Neutrophil (primary cell): ENCODE results near the gene ASB17.

Experiments
- H3K27ac ChIP-seq: fragments of 200-600 bp; sonication (generic); 2 replicates; pipeline ENCODE4 v1.5.1; 2016; ENCODE audit warnings: mild to moderate bottlenecking, moderate library complexity
- H3K27me3 ChIP-seq: fragments of 200-600 bp; sonication (generic); 2 replicates; pipeline ENCODE4 v1.6.0; 2016; ENCODE audit warnings: mild to moderate bottlenecking
- H3K36me3 ChIP-seq: fragments of 200-600 bp; sonication (generic); 2 replicates; pipeline ENCODE4 v1.5.1; 2017
- H3K4me1 ChIP-seq, 2 experiments: fragments of 200-600 bp in 1 of 2; sonication (generic) in 1 of 2; 1 replicate in 1 of 2; 2 replicates in 1 of 2; pipeline versions ENCODE4 v1.5.1 to v1.6.1; 2013 to 2016; ENCODE audit warnings: low read depth in 1 of 2, low read length in 1 of 2, mild to moderate bottlenecking in 1 of 2, moderate library complexity in 1 of 2; ENCODE audit not compliant: control insufficient read depth in 1 of 2, insufficient read depth in 1 of 2
- H3K4me3 ChIP-seq, 2 experiments: fragments of 200-600 bp in 1 of 2; sonication (generic) in 1 of 2; 1 replicate in 1 of 2; 2 replicates in 1 of 2; pipeline ENCODE4 v1.5.1; 2013 to 2016; ENCODE audit warnings: low read depth in 1 of 2, low read length in 1 of 2, mild to moderate bottlenecking in 1 of 2, moderate library complexity in 1 of 2
- H3K9me3 ChIP-seq: fragments of 200-600 bp; sonication (generic); 2 replicates; pipeline ENCODE4 v1.5.1; 2016
- CTCF ChIP-seq: fragments of 200-600 bp; sonication (generic); IDR thresholded peaks from 2 replicates; pipeline ENCODE4 v1.5.1; 2016; ENCODE audit warnings: antibody characterized with exemption

The ASB17 gene

GRCh38 chr1:75932304-75932703 is at the start of gene ASB17:
Gene ASB17, minus strand, starts transcription at chr1:75932404. Its CDS starts 113 bp downstream, at chr1:75932291.
- Histone ChIP-seq H3K36me3 (no peaks in the 10 kb centered on the region), H3K27ac (no peak within 1 kb of the TSS), H3K4me1 (no peaks in the 10 kb centered on the region), H3K9me3 (no peaks in the 10 kb centered on the region), H3K27me3 (no peaks in the 10 kb centered on the region), H3K4me3 (no peak within 1 kb of the TSS)
- TF ChIP-seq CTCF: no peak

GRCh38 chr1:75980972-75981897 is 49.0 kb upstream of the ASB17 start:
- Histone ChIP-seq H3K36me3 (no peaks in the 10 kb centered on the region), H3K4me3 (no peak overlapping the region), H3K27ac (no peak overlapping the region), H3K9me3 (no peaks in the 10 kb centered on the region), H3K4me1 (no peaks in the 10 kb centered on the region), H3K27me3 (no peaks in the 10 kb centered on the region)
- no peak for TF ChIP-seq CTCF

- H3K9me3 ChIP-seq: no peaks in the 10 kb centered on the region
- H3K27ac ChIP-seq: no peak overlapping the region
- no peak overlapping the region for H3K4me3 ChIP-seq
- H3K27me3 ChIP-seq: no peaks in the 10 kb centered on the region
- no peaks in the 10 kb centered on the region for H3K36me3 ChIP-seq
- TF ChIP-seq CTCF: no peak
- H3K4me1 ChIP-seq: no peaks in the 10 kb centered on the region
These were observed 38.4 kb upstream of the ASB17 start for GRCh38 chr1:75970631-75971030.

GRCh38 chr1:75969550-75969949 is 37.3 kb upstream of the ASB17 start:
- H3K4me1 ChIP-seq: no peaks in the 10 kb centered on the region
- H3K36me3 ChIP-seq: no peaks in the 10 kb centered on the region
- H3K27ac ChIP-seq: no peak overlapping the region
- no peaks in the 10 kb centered on the region for H3K27me3 ChIP-seq
- H3K9me3 ChIP-seq: no peaks in the 10 kb centered on the region
- H3K4me3 ChIP-seq: no peak overlapping the region
- no peak for TF ChIP-seq CTCF

GRCh38 chr1:75967719-75968118 is 35.5 kb upstream of the ASB17 start:
- no peaks in the 10 kb centered on the region for H3K27me3 ChIP-seq
- no peaks in the 10 kb centered on the region for H3K9me3 ChIP-seq
- H3K4me3 ChIP-seq: no peak overlapping the region
- H3K4me1 ChIP-seq: no peaks in the 10 kb centered on the region
- TF ChIP-seq CTCF: no peak
- H3K36me3 ChIP-seq: no peaks in the 10 kb centered on the region
- no peak overlapping the region for H3K27ac ChIP-seq
